PC-3 (cell line): ENCODE data around the gene SLC51A. TPM values are rescaled to one million over a fixed set of nuclear protein-coding genes. Genes with fewer than 3 reads are reported as not detected.

Source experiments
- ATAC-seq: fragments of 200-7000 bp; cut with Tn5 transposase; 2 replicates; pipeline ENCODE4 v1.9.1; 2020; ENCODE audit warnings: mild to moderate bottlenecking, moderate library complexity
- BruUV-seq: library from RNA; stranded (reverse); fragments of 400-500 nt; replicated peaks from 2 replicates; lab custom pipeline; 2021; lab: Mats Ljungman, UMichigan
- CTCF ChIA-PET: fragments of 300-600 bp; sonication (Branson Sonifier 250); formaldehyde crosslinking; loops from one replicate; lab custom pipeline; 2022; ENCODE audit warnings: antibody characterized with exemption; lab: Charles Lee
- POLR2A ChIA-PET: fragments of 300-600 bp; sonication (Branson Sonifier 250); formaldehyde crosslinking; loops from one replicate; lab custom pipeline; 2022; ENCODE audit warnings: antibody characterized with exemption; ENCODE audit not compliant: unreplicated experiment; lab: Charles Lee
- DNase-seq: peaks from one replicate; pipeline ENCODE4 v3.0.0-alpha.2; 2015
- H2AFZ ChIP-seq: fragments of 300-600 bp; sonication (generic); 2 replicates; pipeline ENCODE4 v1.6.0; 2016; ENCODE audit warnings: antibody characterized with exemption, low read length
- H3F3A ChIP-seq: fragments of 300-600 bp; sonication (generic); one replicate; pipeline ENCODE4 v1.6.0; 2017; ENCODE audit warnings: antibody characterized with exemption, low read length, control low read depth, mild to moderate bottlenecking; ENCODE audit not compliant: unreplicated experiment
- H3K27ac ChIP-seq: fragments of 300-600 bp; sonication (generic); 2 replicates; pipeline ENCODE4 v1.5.1; 2016; ENCODE audit warnings: mild to moderate bottlenecking, low read length
- H3K27me3 ChIP-seq: fragments of 300-600 bp; sonication (generic); 2 replicates; pipeline ENCODE4 v1.6.1; 2016; ENCODE audit warnings: low read length, mixed read lengths
- H3K36me3 ChIP-seq: fragments of 300-600 bp; sonication (generic); 2 replicates; pipeline ENCODE4 v1.6.1; 2016; ENCODE audit warnings: low read depth, mixed run types, low read length, mixed read lengths
- H3K4me1 ChIP-seq: fragments of 300-600 bp; sonication (generic); 2 replicates; pipeline ENCODE4 v1.5.1; 2016; ENCODE audit warnings: low read length; ENCODE audit not compliant: insufficient read depth
- H3K4me2 ChIP-seq: fragments of 300-600 bp; sonication (generic); 2 replicates; pipeline ENCODE4 v1.6.0; 2016; ENCODE audit warnings: low read length
- H3K4me3 ChIP-seq: fragments of 300-600 bp; sonication (generic); 2 replicates; pipeline ENCODE4 v1.5.1; 2016; ENCODE audit warnings: mild to moderate bottlenecking, low read length, mixed read lengths
- H3K79me2 ChIP-seq: fragments of 300-600 bp; sonication (generic); 2 replicates; pipeline ENCODE4 v1.6.1; 2017; ENCODE audit warnings: low read length, mixed read lengths
- H3K9ac ChIP-seq: fragments of 300-600 bp; sonication (generic); 2 replicates; pipeline ENCODE4 v1.6.0; 2016; ENCODE audit warnings: mild to moderate bottlenecking, low read length
- H3K9me2 ChIP-seq: fragments of 300-600 bp; sonication (generic); replicated peaks from 2 replicates; pipeline ENCODE4 v1.6.1; 2016; ENCODE audit warnings: mixed run types, low read length, mixed read lengths
- H3K9me3 ChIP-seq: fragments of 300-600 bp; sonication (generic); 2 replicates; pipeline ENCODE4 v1.6.1; 2016; ENCODE audit warnings: low read length, mixed read lengths
- H4K20me1 ChIP-seq: fragments of 300-600 bp; sonication (generic); 2 replicates; pipeline ENCODE4 v1.6.1; 2016; ENCODE audit warnings: low read length, mixed read lengths
- EZH2 ChIP-seq: fragments of 300-600 bp; sonication (generic); IDR thresholded peaks from one replicate; pipeline ENCODE4 v1.6.1; 2017; ENCODE audit warnings: antibody characterized with exemption, mild to moderate bottlenecking, low read length; ENCODE audit not compliant: unreplicated experiment
- EZH2phosphoT487 ChIP-seq: fragments of 300-600 bp; sonication (generic); IDR thresholded peaks from 2 replicates; pipeline ENCODE4 v1.6.1; 2018; ENCODE audit warnings: mild to moderate bottlenecking, antibody characterized with exemption, low read length, borderline replicate concordance
- intact Hi-C: fragments of 100-400 bp; cut with micrococcal nuclease; formaldehyde crosslinking; loops from 2 replicates; pipeline ENCODE4 v1.9.0; 2023
- total RNA-seq: library from RNA; depleted of rRNA; stranded (reverse); fragments of >200 nt; gene quantifications from 2 replicates; pipeline ENCODE4 v1.2.3, GENCODE V29; 2014
- TF ChIP-seq, protein P1 (sequence below): fragments of 300-600 bp; sonication (generic); conservative IDR thresholded peaks from 2 replicates; pipeline ENCODE4 v1.5.1; 2017; ENCODE audit warnings: antibody characterized with exemption, low read depth, mild to moderate bottlenecking, low read length

Gene SLC51A
- total RNA-seq, 1 experiment from 2014 or later: 9.7 TPM

DNA sequence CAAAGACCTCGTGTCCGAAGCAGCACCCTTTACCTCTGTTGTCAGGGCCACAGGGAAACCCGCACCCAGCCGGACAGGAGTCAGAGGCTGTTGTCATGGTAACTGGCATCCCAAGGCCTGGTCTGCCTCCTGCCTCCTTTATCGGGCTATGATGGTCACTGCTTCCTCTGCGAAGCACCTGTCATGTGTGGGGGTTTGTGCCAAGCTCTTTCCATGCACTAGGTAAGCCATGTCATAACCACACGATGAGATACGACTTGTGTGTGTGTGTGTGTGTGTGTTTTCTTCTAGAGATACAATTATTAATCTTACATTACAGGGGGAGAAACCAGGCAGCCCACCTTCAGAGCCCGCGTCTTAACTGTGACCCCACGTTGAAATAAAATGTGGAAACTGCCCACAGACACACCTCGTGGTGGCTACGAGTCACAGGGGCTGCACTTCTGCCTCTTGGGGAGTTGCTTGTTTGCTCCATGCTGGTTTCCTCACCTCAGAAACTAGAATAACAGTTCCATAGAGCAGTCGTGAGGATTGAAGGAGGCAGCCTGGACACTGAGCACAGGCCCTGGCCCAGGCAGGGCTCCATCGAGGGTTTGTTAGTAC lies 23.1 kb upstream of the SLC51A start:
- Histone ChIP-seq H4K20me1 (no peaks in the 10 kb centered on the region), H3K4me1 (no peaks in the 10 kb centered on the region), H3K36me3 (no peaks in the 10 kb centered on the region), H2AFZ (no peak overlapping the region), H3K9me3 (no peaks in the 10 kb centered on the region), H3K9me2 (no peaks in the 10 kb centered on the region), H3K9ac (no peak overlapping the region), H3K4me3 (no peak overlapping the region), H3K79me2 (no peaks in the 10 kb centered on the region), H3F3A (no peaks in the 10 kb centered on the region), H3K27ac (no peak overlapping the region), H3K27me3 (no peaks in the 10 kb centered on the region), H3K4me2 (no peak overlapping the region)
- TF ChIP-seq EZH2phosphoT487: no peak
- TF ChIP-seq, protein P1, sequence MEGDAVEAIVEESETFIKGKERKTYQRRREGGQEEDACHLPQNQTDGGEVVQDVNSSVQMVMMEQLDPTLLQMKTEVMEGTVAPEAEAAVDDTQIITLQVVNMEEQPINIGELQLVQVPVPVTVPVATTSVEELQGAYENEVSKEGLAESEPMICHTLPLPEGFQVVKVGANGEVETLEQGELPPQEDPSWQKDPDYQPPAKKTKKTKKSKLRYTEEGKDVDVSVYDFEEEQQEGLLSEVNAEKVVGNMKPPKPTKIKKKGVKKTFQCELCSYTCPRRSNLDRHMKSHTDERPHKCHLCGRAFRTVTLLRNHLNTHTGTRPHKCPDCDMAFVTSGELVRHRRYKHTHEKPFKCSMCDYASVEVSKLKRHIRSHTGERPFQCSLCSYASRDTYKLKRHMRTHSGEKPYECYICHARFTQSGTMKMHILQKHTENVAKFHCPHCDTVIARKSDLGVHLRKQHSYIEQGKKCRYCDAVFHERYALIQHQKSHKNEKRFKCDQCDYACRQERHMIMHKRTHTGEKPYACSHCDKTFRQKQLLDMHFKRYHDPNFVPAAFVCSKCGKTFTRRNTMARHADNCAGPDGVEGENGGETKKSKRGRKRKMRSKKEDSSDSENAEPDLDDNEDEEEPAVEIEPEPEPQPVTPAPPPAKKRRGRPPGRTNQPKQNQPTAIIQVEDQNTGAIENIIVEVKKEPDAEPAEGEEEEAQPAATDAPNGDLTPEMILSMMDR: no peak
- DNase-seq (no peak), ATAC-seq (no peak)
- CTCF ChIA-PET: no interaction called here
- BruUV-seq: no TSS peak
- intact Hi-C loops: no loop called here
- POLR2A ChIA-PET: no interaction called here

DNA sequence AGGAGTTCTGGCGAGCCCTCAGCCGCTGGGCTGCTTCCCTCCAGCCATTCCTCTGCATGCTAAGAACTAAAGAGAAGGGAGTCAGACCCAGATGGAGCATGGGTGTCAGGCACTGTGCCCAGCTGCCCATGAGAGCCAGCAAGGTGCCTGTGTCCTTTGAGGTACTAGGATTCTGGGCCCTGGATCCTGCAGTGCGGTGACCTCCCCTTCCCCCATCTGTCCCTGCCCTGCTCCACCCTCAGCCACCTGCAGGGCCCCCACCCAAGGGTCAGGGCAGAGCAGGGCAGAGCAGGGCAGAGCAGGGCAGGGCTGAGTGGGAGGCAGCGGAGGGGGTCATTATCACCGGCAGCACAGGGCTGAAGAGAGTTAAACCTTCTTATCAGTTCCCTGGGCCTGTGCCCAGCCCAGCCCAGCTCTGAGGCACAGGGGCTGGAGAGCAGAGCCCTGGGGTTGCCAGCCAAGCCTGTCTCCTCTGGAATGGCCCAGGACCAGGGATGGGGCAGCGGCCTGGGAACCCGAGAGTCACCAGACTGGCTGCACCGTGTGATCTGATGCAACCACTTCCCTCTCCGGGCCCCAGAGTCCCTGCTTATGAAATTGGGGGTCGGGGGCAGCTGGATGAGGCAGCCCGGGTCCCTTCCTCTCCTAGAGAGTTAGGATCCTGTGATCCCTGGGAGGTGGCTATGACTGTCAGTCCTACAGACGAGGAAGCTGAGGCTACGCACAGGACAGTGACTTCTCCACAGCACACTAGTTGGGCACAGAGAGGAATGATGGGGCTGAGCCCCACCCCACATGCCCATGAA lies 22.4 kb upstream of the SLC51A start:
- Histone ChIP-seq H3K27me3 (no peaks in the 10 kb centered on the region), H3F3A (no peaks in the 10 kb centered on the region), H3K4me1 (no peaks in the 10 kb centered on the region), H3K9me2 (no peaks in the 10 kb centered on the region), H3K4me2 (no peak overlapping the region), H2AFZ (no peak overlapping the region), H4K20me1 (no peaks in the 10 kb centered on the region), H3K9ac (no peak overlapping the region), H3K4me3 (no peak overlapping the region), H3K9me3 (no peaks in the 10 kb centered on the region), H3K36me3 (no peaks in the 10 kb centered on the region), H3K27ac (no peak overlapping the region), H3K79me2 (no peaks in the 10 kb centered on the region)
- CTCF ChIA-PET: no interaction called here
- intact Hi-C loops: no loop called here
- DNase-seq: no peak
- ATAC-seq: no peak
- no TSS peak for BruUV-seq
- TF ChIP-seq, protein P1: no peak
- TF ChIP-seq EZH2 (no peak), EZH2phosphoT487 (no peak)
- POLR2A ChIA-PET: no interaction called here

DNA sequence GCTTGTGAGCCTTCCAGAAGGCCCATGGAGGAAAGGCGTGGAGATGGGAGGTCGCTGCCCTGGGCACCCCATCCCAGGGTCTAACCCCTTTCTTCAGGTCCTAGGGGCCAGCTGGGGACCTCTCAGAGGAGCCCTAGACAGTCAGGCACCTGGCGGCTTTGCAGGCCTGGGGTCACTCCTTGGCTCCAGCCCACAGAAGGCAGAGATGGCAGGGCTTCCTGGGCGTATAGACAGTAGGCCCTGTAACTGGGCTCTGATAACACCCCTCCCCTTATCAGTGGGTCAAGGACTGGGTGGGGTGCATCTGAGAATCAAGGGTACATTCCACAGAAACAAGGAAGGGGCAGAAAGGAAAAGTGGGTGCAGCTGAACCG lies 21.8 kb upstream of the SLC51A start:
- H3K9me2 ChIP-seq: no peaks in the 10 kb centered on the region
- intact Hi-C loops: no loop called here
- no TSS peak for BruUV-seq
- no peaks in the 10 kb centered on the region for H3K79me2 ChIP-seq
- no peaks in the 10 kb centered on the region for H3K36me3 ChIP-seq
- H3K27ac ChIP-seq: no peak overlapping the region
- no peak overlapping the region for H2AFZ ChIP-seq
- TF ChIP-seq EZH2phosphoT487 (no peak), EZH2 (no peak)
- TF ChIP-seq, protein P1: no peak
- no peak overlapping the region for H3K4me2 ChIP-seq
- no peaks in the 10 kb centered on the region for H3F3A ChIP-seq
- H3K4me3 ChIP-seq: no peak overlapping the region
- H3K9ac ChIP-seq: no peak overlapping the region
- H3K9me3 ChIP-seq: no peaks in the 10 kb centered on the region
- no peak for ATAC-seq
- H3K27me3 ChIP-seq: no peaks in the 10 kb centered on the region
- H3K4me1 ChIP-seq: no peaks in the 10 kb centered on the region
- ChIA-PET CTCF (no interaction called here), POLR2A (no interaction called here)
- no peaks in the 10 kb centered on the region for H4K20me1 ChIP-seq
- no peak for DNase-seq
